Fibroblast of peridontal ligament (primary cell): ENCODE measurements around the gene CDH26.

Experiments used
- DNase-seq: peaks from one replicate; pipeline ENCODE4 v3.0.0-alpha.2; 2010; ENCODE audit errors: extremely low read depth

CDH26 gene

GRCh38 chr20:60062431-60063047 lies 104.3 kb downstream of the CDH26 start:
- DNase-seq: no peak

GRCh38 chr20:60063048-60063451 lies 104.8 kb downstream of the CDH26 start:
- peak; percentile 71 for DNase-seq

GRCh38 chr20:60063739-60064380 lies 105.6 kb downstream of the CDH26 start:
- no peak for DNase-seq
